Panc1 (cell line): ENCODE results near the gene TRMT61B. TPM values are rescaled to one million over a fixed set of nuclear protein-coding genes. Genes with fewer than 3 reads are reported as not detected.

ENCODE experiments used
- ATAC-seq: fragments of 200-7000 bp; cut with Tn5 transposase; 2 replicates; pipeline ENCODE4 v1.9.1; 2020; ENCODE audit warnings: mild to moderate bottlenecking, moderate library complexity
- BruUV-seq: library from RNA; stranded (reverse); fragments of 400-500 nt; replicated peaks from 2 replicates; lab custom pipeline; 2021; lab: Mats Ljungman, UMichigan
- CTCF ChIA-PET: fragments of 300-600 bp; sonication (Branson Sonifier 250); formaldehyde crosslinking; loops from one replicate; lab custom pipeline; 2022; ENCODE audit warnings: antibody characterized with exemption; lab: Charles Lee
- POLR2A ChIA-PET: fragments of 300-600 bp; sonication (Branson Sonifier 250); formaldehyde crosslinking; loops from one replicate; lab custom pipeline; 2022; ENCODE audit warnings: antibody characterized with exemption; lab: Charles Lee
- DNase-seq: peaks from one replicate; pipeline ENCODE4 v3.0.0-alpha.2; 2010; ENCODE audit warnings: low read depth, low spot score
- H3K27ac ChIP-seq: 2 replicates; pipeline ENCODE4 v1.5.1; 2011; ENCODE audit warnings: mild to moderate bottlenecking, low read length, inconsistent platforms
- H3K27me3 ChIP-seq: fragments of 200-500 bp; sonication (Bioruptor generic); 2 replicates; pipeline ENCODE4 v1.6.0; 2014; ENCODE audit warnings: low read length, inconsistent platforms; ENCODE audit not compliant: control insufficient read depth, insufficient read depth
- H3K36me3 ChIP-seq: fragments of 200-500 bp; sonication (Bioruptor generic); 2 replicates; pipeline ENCODE4 v1.5.1; 2014; ENCODE audit warnings: inconsistent platforms, mild to moderate bottlenecking, low read length, moderate library complexity; ENCODE audit not compliant: control insufficient read depth, insufficient read depth
- H3K4me1 ChIP-seq: 2 replicates; pipeline ENCODE4 v1.5.1; 2011; ENCODE audit warnings: inconsistent platforms, mild to moderate bottlenecking, low read length, moderate library complexity; ENCODE audit not compliant: control insufficient read depth, insufficient read depth
- H3K4me3 ChIP-seq, 2 experiments: 2 replicates each; pipeline ENCODE4 v1.5.1; 2011 to 2012; ENCODE audit warnings: low read depth in 2 of 2, low read length in 2 of 2, mild to moderate bottlenecking in 2 of 2, inconsistent platforms in 1 of 2, moderate library complexity in 1 of 2
- H3K9me3 ChIP-seq: fragments of 200-500 bp; sonication (Bioruptor generic); 2 replicates; pipeline ENCODE4 v1.5.1; 2014; ENCODE audit warnings: low read depth, mild to moderate bottlenecking, inconsistent platforms, low read length, moderate library complexity; ENCODE audit not compliant: control insufficient read depth, insufficient read depth
- POLR2AphosphoS5 ChIP-seq: IDR thresholded peaks from 2 replicates; pipeline ENCODE4 v1.6.1; 2012; ENCODE audit warnings: mild to moderate bottlenecking, low read depth, low read length, moderate library complexity
- SIN3A ChIP-seq: IDR thresholded peaks from 2 replicates; pipeline ENCODE4 v1.6.1; 2012; ENCODE audit warnings: low read depth, mild to moderate bottlenecking, low read length, moderate library complexity, borderline replicate concordance; ENCODE audit not compliant: insufficient read depth
- TCF7L2 ChIP-seq: IDR thresholded peaks from 2 replicates; pipeline ENCODE4 v1.6.1; 2011; ENCODE audit warnings: mild to moderate bottlenecking, low read depth, low read length, inconsistent platforms
- in situ Hi-C: cut with HindIII; loops from 2 replicates; pipeline ENCODE4 v1.10.0; 2016; ENCODE audit warnings: low sequenced_read_pairs, low pct_unique_long_range_greater_than_20kb
- intact Hi-C: fragments of 100-400 bp; cut with micrococcal nuclease; formaldehyde crosslinking; loops from one replicate; pipeline ENCODE4 v1.10.0; 2022; ENCODE audit not compliant: unreplicated experiment
- total RNA-seq: library from RNA; stranded (reverse); gene quantifications from one replicate; pipeline ENCODE4 v1.2.1, GENCODE V29; 2021; ENCODE audit not compliant: unreplicated experiment
- TF ChIP-seq, protein P1 (sequence below), 2 experiments: IDR thresholded peaks; 2 replicates each; pipeline ENCODE4 v1.6.1; 2011 to 2012; ENCODE audit warnings: low read depth in 2 of 2, control low read depth in 1 of 2, low read length in 1 of 2, mild to moderate bottlenecking in 1 of 2, moderate library complexity in 1 of 2; ENCODE audit not compliant: insufficient read depth in 1 of 2
- TF ChIP-seq, protein P2 (sequence below): fragments of 450-650 bp; IDR thresholded peaks from 2 replicates; pipeline ENCODE4 v1.5.1; 2017; ENCODE audit warnings: mild to moderate bottlenecking

The TRMT61B gene
- total RNA-seq, 1 experiment from 2014 or later: 14.3 TPM

GRCh38 chr2:28901202-28901601 lies 31.1 kb upstream of the TRMT61B start:
- H3K27ac ChIP-seq: no peak overlapping the region
- in situ Hi-C loops: no loop called here
- CTCF ChIA-PET: no interaction called here
- POLR2A ChIA-PET: no interaction called here
- DNase-seq (no peak), ATAC-seq (no peak)
- H3K4me1 ChIP-seq: peaks cover 40% of the 10 kb centered on the region
- BruUV-seq: no TSS peak
- no peak overlapping the region for H3K4me3 ChIP-seq
- H3K27me3 ChIP-seq: no peaks in the 10 kb centered on the region
- intact Hi-C loops: no loop called here
- TF ChIP-seq, protein P1, sequence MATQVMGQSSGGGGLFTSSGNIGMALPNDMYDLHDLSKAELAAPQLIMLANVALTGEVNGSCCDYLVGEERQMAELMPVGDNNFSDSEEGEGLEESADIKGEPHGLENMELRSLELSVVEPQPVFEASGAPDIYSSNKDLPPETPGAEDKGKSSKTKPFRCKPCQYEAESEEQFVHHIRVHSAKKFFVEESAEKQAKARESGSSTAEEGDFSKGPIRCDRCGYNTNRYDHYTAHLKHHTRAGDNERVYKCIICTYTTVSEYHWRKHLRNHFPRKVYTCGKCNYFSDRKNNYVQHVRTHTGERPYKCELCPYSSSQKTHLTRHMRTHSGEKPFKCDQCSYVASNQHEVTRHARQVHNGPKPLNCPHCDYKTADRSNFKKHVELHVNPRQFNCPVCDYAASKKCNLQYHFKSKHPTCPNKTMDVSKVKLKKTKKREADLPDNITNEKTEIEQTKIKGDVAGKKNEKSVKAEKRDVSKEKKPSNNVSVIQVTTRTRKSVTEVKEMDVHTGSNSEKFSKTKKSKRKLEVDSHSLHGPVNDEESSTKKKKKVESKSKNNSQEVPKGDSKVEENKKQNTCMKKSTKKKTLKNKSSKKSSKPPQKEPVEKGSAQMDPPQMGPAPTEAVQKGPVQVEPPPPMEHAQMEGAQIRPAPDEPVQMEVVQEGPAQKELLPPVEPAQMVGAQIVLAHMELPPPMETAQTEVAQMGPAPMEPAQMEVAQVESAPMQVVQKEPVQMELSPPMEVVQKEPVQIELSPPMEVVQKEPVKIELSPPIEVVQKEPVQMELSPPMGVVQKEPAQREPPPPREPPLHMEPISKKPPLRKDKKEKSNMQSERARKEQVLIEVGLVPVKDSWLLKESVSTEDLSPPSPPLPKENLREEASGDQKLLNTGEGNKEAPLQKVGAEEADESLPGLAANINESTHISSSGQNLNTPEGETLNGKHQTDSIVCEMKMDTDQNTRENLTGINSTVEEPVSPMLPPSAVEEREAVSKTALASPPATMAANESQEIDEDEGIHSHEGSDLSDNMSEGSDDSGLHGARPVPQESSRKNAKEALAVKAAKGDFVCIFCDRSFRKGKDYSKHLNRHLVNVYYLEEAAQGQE (IDR thresholded peaks at IDR 0.05; ENCODE audit: insufficient read depth in 1 of 2, low read depth in 2 of 2, low read length in 1 of 2): no peak
- no peak for TF ChIP-seq POLR2AphosphoS5
- peaks cover 33% of the 10 kb centered on the region for H3K36me3 ChIP-seq
- no peaks in the 10 kb centered on the region for H3K9me3 ChIP-seq

GRCh38 chr2:28898048-28898447 lies 27.9 kb upstream of the TRMT61B start:
- POLR2A ChIA-PET: no interaction called here
- CTCF ChIA-PET: no interaction called here
- no peak for DNase-seq
- TF ChIP-seq POLR2AphosphoS5: 0 out of 2 replicates have a peak, but pooled peaks have one; percentile 16
- TF ChIP-seq, protein P1 (IDR thresholded peaks at IDR 0.05; ENCODE audit: insufficient read depth in 1 of 2, low read depth in 2 of 2, low read length in 1 of 2): no peak
- in situ Hi-C loops (no loop called here), intact Hi-C loops (no loop called here)
- H3K9me3 ChIP-seq: no peaks in the 10 kb centered on the region
- peaks cover 40% of the 10 kb centered on the region for H3K4me1 ChIP-seq
- no peak overlapping the region for H3K27ac ChIP-seq
- H3K36me3 ChIP-seq: peaks cover 18% of the 10 kb centered on the region
- BruUV-seq: no TSS peak
- no peak for ATAC-seq
- H3K4me3 ChIP-seq: peak overlapping the region in 1 of 2 experiments; percentile 90; a peak in 1 of 4 replicates
- H3K27me3 ChIP-seq: no peaks in the 10 kb centered on the region

- Histone ChIP-seq H3K4me3 (peak overlapping the region; percentile 90 to 97), H3K9me3 (no peaks in the 10 kb centered on the region), H3K4me1 (peaks cover 40% of the 10 kb centered on the region), H3K27ac (no peak overlapping the region), H3K36me3 (peaks cover 7% of the 10 kb centered on the region), H3K27me3 (no peaks in the 10 kb centered on the region)
- ATAC-seq: no peak
- POLR2A ChIA-PET: interaction anchor here (0.6 kb wide), 1 partner anchor 265 kb away, joined by 3 read pairs; no protein-coding TSS in a partner anchor
- no TSS peak for BruUV-seq
- CTCF ChIA-PET: no interaction called here
- DNase-seq: no peak
- TF ChIP-seq POLR2AphosphoS5: no peak
- TF ChIP-seq TCF7L2: no peak
- TF ChIP-seq, protein P2, sequence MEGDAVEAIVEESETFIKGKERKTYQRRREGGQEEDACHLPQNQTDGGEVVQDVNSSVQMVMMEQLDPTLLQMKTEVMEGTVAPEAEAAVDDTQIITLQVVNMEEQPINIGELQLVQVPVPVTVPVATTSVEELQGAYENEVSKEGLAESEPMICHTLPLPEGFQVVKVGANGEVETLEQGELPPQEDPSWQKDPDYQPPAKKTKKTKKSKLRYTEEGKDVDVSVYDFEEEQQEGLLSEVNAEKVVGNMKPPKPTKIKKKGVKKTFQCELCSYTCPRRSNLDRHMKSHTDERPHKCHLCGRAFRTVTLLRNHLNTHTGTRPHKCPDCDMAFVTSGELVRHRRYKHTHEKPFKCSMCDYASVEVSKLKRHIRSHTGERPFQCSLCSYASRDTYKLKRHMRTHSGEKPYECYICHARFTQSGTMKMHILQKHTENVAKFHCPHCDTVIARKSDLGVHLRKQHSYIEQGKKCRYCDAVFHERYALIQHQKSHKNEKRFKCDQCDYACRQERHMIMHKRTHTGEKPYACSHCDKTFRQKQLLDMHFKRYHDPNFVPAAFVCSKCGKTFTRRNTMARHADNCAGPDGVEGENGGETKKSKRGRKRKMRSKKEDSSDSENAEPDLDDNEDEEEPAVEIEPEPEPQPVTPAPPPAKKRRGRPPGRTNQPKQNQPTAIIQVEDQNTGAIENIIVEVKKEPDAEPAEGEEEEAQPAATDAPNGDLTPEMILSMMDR: no peak
- no peak for TF ChIP-seq SIN3A
- TF ChIP-seq, protein P1 (IDR thresholded peaks at IDR 0.05; ENCODE audit: insufficient read depth in 1 of 2, low read depth in 2 of 2, low read length in 1 of 2): no peak
- intact Hi-C loops (no loop called here), in situ Hi-C loops (no loop called here)
Measured at GRCh38 chr2:28896906-28897305, 26.8 kb upstream of the TRMT61B start.
